Measurements from ENCODE around the gene FOXJ3.
"Not testable (repeated sequence)": the region's sequence is repeated elsewhere in the genome, so short reads cannot be mapped to it uniquely, and the experiment has no call there.

FOXJ3 gene

GRCh38 chr1:42239555-42239954, 95.5 kb downstream of the FOXJ3 start:
- no peak for DNase-seq

- no peak for DNase-seq
Observed at GRCh38 chr1:42239041-42239440, 96.0 kb downstream of the FOXJ3 start.

- no peak for DNase-seq
Observed at GRCh38 chr1:42231253-42231652, 103.8 kb downstream of the FOXJ3 start.

GRCh38 chr1:42228938-42229337, 106.1 kb downstream of the FOXJ3 start:
- DNase-seq: no peak

- DNase-seq: no peak
Observed at GRCh38 chr1:42223036-42223435, 112.0 kb downstream of the FOXJ3 start.

- no peak for DNase-seq
Observed at GRCh38 chr1:42221952-42222606, 113.0 kb downstream of the FOXJ3 start.

- no peak for DNase-seq
Observed at GRCh38 chr1:42221456-42221855, 113.6 kb downstream of the FOXJ3 start.

- no peak for DNase-seq
Observed at GRCh38 chr1:42219627-42220026, 115.4 kb downstream of the FOXJ3 start.

- DNase-seq: peak; percentile 37
Observed at GRCh38 chr1:42214447-42214871, 120.6 kb downstream of the FOXJ3 start.

- DNase-seq: peak; percentile 32
Observed at GRCh38 chr1:42211224-42211623, 123.8 kb downstream of the FOXJ3 start.

- DNase-seq: no peak
Observed at GRCh38 chr1:42210421-42211133, 124.5 kb downstream of the FOXJ3 start.

- DNase-seq: no peak
Observed at GRCh38 chr1:42209526-42210251, 125.3 kb downstream of the FOXJ3 start.

GRCh38 chr1:42206930-42207329, 128.1 kb downstream of the FOXJ3 start:
- not testable (repeated sequence) for DNase-seq

- DNase-seq: no peak
Observed at GRCh38 chr1:42206164-42206563, 128.9 kb downstream of the FOXJ3 start.

GRCh38 chr1:42201986-42202385, 133.0 kb downstream of the FOXJ3 start:
- DNase-seq: no peak

GRCh38 chr1:42198251-42198650, 136.8 kb downstream of the FOXJ3 start:
- DNase-seq: no peak

- no peak for DNase-seq
Observed at GRCh38 chr1:42195841-42196240, 139.2 kb downstream of the FOXJ3 start.

- DNase-seq: no peak
Observed at GRCh38 chr1:42192106-42192505, 142.9 kb downstream of the FOXJ3 start.

GRCh38 chr1:42191319-42191718, 143.7 kb downstream of the FOXJ3 start:
- DNase-seq: no peak

- DNase-seq: no peak
Observed at GRCh38 chr1:42189931-42190853, 144.8 kb downstream of the FOXJ3 start.

- no peak for DNase-seq
Observed at GRCh38 chr1:42186152-42186551, 148.9 kb downstream of the FOXJ3 start.

- no peak for DNase-seq
Observed at GRCh38 chr1:42184616-42185015, 150.4 kb downstream of the FOXJ3 start.

GRCh38 chr1:42183957-42184268, 151.1 kb downstream of the FOXJ3 start:
- no peak for DNase-seq

Measured in GF-D8 (cell line).